K562 (cell line): ENCODE data around the gene THADA. TPM values are rescaled to one million over a fixed set of nuclear protein-coding genes. Genes with fewer than 3 reads are reported as not detected.

Source experiments
- COPS2 ChIP-seq: fragments of 450-650 bp; conservative IDR thresholded peaks from 2 replicates; pipeline ENCODE4 v1.6.1; 2016; ENCODE audit warnings: mild to moderate bottlenecking, moderate library complexity
- CSDE1 ChIP-seq, 2 experiments: fragments of 450-650 bp; IDR thresholded peaks; 2 replicates each; pipeline ENCODE4 v1.6.1; 2016; ENCODE audit warnings: mild to moderate bottlenecking in 1 of 2
- CTCF ChIP-seq, 3 experiments: IDR thresholded peaks in 2 of 3; conservative IDR thresholded peaks in 1 of 3; 2 replicates each; pipeline ENCODE4 v1.5.1; 2011 to 2012; ENCODE audit warnings: low read length in 3 of 3, mild to moderate bottlenecking in 3 of 3, control low read depth in 2 of 3, improper control_type of control experiment in 1 of 3, inconsistent platforms in 1 of 3, low read depth in 1 of 3, mixed read lengths in 1 of 3, moderate library complexity in 1 of 3; ENCODE audit not compliant: insufficient read depth in 2 of 3
- DMBX1 ChIP-seq: fragments of 250-450 bp; sonication (Bioruptor Pico); IDR thresholded peaks from 2 replicates; pipeline ENCODE4 v1.8.0; 2022; ENCODE audit warnings: inconsistent platforms, mild to moderate bottlenecking, moderate library complexity, borderline replicate concordance
- EZH2 ChIP-seq: IDR thresholded peaks from 2 replicates; pipeline ENCODE4 v1.6.1; 2012; ENCODE audit warnings: low read depth, mild to moderate bottlenecking, inconsistent platforms, low read length, borderline replicate concordance
- NFATC3 ChIP-seq: fragments of 450-650 bp; IDR thresholded peaks from 2 replicates; pipeline ENCODE4 v1.6.1; 2017; ENCODE audit warnings: mild to moderate bottlenecking
- PRPF4 ChIP-seq: fragments of 200-400 bp; formaldehyde crosslinking; IDR thresholded peaks from one replicate; pipeline ENCODE4 v1.6.1; 2017; ENCODE audit warnings: low read length, low read depth, mild to moderate bottlenecking; ENCODE audit not compliant: insufficient read depth, poor library complexity, severe bottlenecking
- SPI1 ChIP-seq: IDR thresholded peaks from 2 replicates; pipeline ENCODE4 v1.6.1; 2011; ENCODE audit warnings: low read depth, low read length, control low read depth, borderline replicate concordance
- STAT6 ChIP-seq: sonication (generic); formaldehyde crosslinking; IDR thresholded peaks from 2 replicates; pipeline ENCODE4 v1.8.1; 2023; ENCODE audit warnings: mild to moderate bottlenecking, missing genetic modification reagents
- SUPT5H ChIP-seq: fragments of 450-650 bp; IDR thresholded peaks from 2 replicates; pipeline ENCODE4 v1.6.1; 2016
- ZBTB11 ChIP-seq, 3 experiments: fragments of 200-800 bp in 1 of 3; fragments of 250-450 bp in 1 of 3; fragments of 450-650 bp in 1 of 3; sonication (Bioruptor Pico) in 1 of 3; sonication (Bioruptor generic) in 1 of 3; formaldehyde crosslinking in 1 of 3; IDR thresholded peaks; 2 replicates each; pipeline versions ENCODE4 v1.6.1 to v1.8.0; 2016 to 2022; ENCODE audit warnings: mild to moderate bottlenecking in 2 of 3, missing genetic modification characterization in 2 of 3, missing compliant biosample characterization in 1 of 3, moderate library complexity in 1 of 3
- ZBTB12 ChIP-seq: fragments of 250-450 bp; sonication (Bioruptor Pico); IDR thresholded peaks from 2 replicates; pipeline ENCODE4 v1.4.0; 2020
- ZHX1 ChIP-seq: fragments of 150-350 bp; conservative IDR thresholded peaks from 2 replicates; pipeline ENCODE4 v1.6.1; 2014; ENCODE audit warnings: low read length
- ZNF436 ChIP-seq: fragments of 250-450, 450-650 bp; sonication (Bioruptor Pico); formaldehyde crosslinking; IDR thresholded peaks from 2 replicates; pipeline ENCODE4 v1.7.0; 2020; ENCODE audit warnings: mild to moderate bottlenecking
- ZNF583 ChIP-seq: fragments of 250-450 bp; sonication (Bioruptor Pico); IDR thresholded peaks from 2 replicates; pipeline ENCODE4 v1.4.0; 2020
- polyA plus RNA-seq, 8 experiments: library from polyadenylated mRNA; depleted of rRNA in 4 of 8; stranded (reverse) in 5 of 8; unstranded in 3 of 8; fragments of >200 nt; fragmentation: Nextera tagmentation in 2 of 8; fragmentation: Illumina TruSeq in 1 of 8; extraction: Ambion mirVana in 2 of 8; extraction: Trizol in 1 of 8; gene quantifications; 2 replicates each; pipeline versions ENCODE4 v1.2.1 to v1.2.3, GENCODE V29; 2011 to 2014; ENCODE audit warnings: inconsistent platforms in 1 of 8, missing spikeins in 1 of 8
- total RNA-seq, 7 experiments: library from RNA; depleted of rRNA in 6 of 7; stranded (reverse); fragments of >200 nt in 6 of 7; fragmentation: Illumina TruSeq in 2 of 7; extraction: Trizol in 2 of 7; gene quantifications; 2 replicates each; pipeline versions ENCODE4 v1.2.1 to v1.2.3, GENCODE V29; 2011 to 2021; ENCODE audit warnings: low replicate concordance in 1 of 7

THADA gene
- total and polyA plus RNA-seq, 9 of the 15 experiments (the other 6 are each of a cell fraction or from before 2014, with no cell fraction given): 17.8 to 34.7 (median 31.9) TPM

GRCh38 chr2:43225093-43225787 lies 370.6 kb downstream of the THADA start (continued):
- no peak; a peak in 2 of 6 replicates for TF ChIP-seq CTCF (IDR thresholded peaks at IDR 0.05 in 2 of 3, conservative IDR thresholded peaks at IDR 0.05 in 1 of 3; ENCODE audit: insufficient read depth in 2 of 3, low read depth in 1 of 3, low read length in 3 of 3)
- TF ChIP-seq PRPF4: peak; percentile 58
- no peak for TF ChIP-seq ZNF436
- TF ChIP-seq SUPT5H: no peak; the same call in 1 of the 2 replicates
- TF ChIP-seq ZNF583: 0 out of 2 replicates have a peak, but pooled peaks have one; percentile 23
- TF ChIP-seq ZBTB11 (CRISPR knock-in tag; IDR thresholded peaks at IDR 0.05): no peak
- TF ChIP-seq SPI1: no peak
- TF ChIP-seq ZHX1: no peak
- TF ChIP-seq EZH2: no peak
- TF ChIP-seq NFATC3: no peak
- TF ChIP-seq COPS2: no peak
- no peak for TF ChIP-seq ZBTB12 (CRISPR knock-in tag)
- TF ChIP-seq CSDE1 (IDR thresholded peaks at IDR 0.05): no peak
- TF ChIP-seq STAT6 (CRISPR knock-in tag): no peak
- TF ChIP-seq DMBX1 (CRISPR knock-in tag): 0 out of 2 replicates have a peak, but pooled peaks have one; percentile 16
